ENCODE measurements around the gene RPS6KA1.

The RPS6KA1 gene

GRCh38 chr1:26574018-26574417, 44.5 kb downstream of the RPS6KA1 start:
- Histone ChIP-seq H3K27ac (no peak overlapping the region), H3K36me3 (peaks cover 16% of the 10 kb centered on the region)
- DNase-seq: no peak

DNA sequence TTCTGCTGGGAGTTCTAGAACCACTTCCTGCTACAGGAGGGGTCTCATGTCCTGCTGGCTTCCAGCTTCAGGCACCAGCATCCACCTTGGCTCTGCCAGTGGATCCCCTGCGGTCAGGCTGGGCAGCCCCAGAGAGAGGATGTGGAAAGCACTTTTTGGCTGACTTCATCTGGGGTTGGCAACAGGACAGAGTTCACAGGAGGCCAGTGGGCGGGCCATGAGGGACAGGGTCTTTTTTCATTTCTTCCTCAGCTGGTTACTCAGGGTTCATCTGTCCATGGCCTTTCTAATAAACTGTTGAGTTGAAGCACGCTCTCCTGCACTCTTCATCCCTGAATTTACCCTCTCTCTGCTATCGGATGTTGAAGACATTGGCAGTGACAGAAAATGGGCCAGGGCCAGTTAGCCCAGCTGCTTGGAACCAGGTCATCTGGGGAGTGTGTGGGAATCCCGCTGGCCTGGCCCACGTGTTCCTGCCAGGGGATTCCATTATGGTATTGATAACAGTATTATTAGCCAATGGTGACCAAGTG, 45.2 kb downstream of the RPS6KA1 start:
- H3K27me3 ChIP-seq (ENCODE audit: insufficient read depth, low read depth, severe bottlenecking): no peaks in the 10 kb centered on the region
- TF ChIP-seq, protein P1, sequence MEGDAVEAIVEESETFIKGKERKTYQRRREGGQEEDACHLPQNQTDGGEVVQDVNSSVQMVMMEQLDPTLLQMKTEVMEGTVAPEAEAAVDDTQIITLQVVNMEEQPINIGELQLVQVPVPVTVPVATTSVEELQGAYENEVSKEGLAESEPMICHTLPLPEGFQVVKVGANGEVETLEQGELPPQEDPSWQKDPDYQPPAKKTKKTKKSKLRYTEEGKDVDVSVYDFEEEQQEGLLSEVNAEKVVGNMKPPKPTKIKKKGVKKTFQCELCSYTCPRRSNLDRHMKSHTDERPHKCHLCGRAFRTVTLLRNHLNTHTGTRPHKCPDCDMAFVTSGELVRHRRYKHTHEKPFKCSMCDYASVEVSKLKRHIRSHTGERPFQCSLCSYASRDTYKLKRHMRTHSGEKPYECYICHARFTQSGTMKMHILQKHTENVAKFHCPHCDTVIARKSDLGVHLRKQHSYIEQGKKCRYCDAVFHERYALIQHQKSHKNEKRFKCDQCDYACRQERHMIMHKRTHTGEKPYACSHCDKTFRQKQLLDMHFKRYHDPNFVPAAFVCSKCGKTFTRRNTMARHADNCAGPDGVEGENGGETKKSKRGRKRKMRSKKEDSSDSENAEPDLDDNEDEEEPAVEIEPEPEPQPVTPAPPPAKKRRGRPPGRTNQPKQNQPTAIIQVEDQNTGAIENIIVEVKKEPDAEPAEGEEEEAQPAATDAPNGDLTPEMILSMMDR (IDR thresholded peaks at IDR 0.05; ENCODE audit: low read depth, low read length): no peak
- H3K4me3 ChIP-seq (ENCODE audit: low read depth, low read length): no peak overlapping the region
- H3K27ac ChIP-seq: no peak overlapping the region
- H3K36me3 ChIP-seq: peaks cover 16% of the 10 kb centered on the region
- no peaks in the 10 kb centered on the region for H3K9me3 ChIP-seq (ENCODE audit: severe bottlenecking)
- DNase-seq: no peak

More at GRCh38 chr1:26574018-26574417, 44.5 kb downstream of the RPS6KA1 start:
- TF ChIP-seq, protein P1 (IDR thresholded peaks at IDR 0.05; ENCODE audit: low read depth, low read length): no peak
- H3K4me3 ChIP-seq (ENCODE audit: low read depth, low read length): no peak overlapping the region
- no peaks in the 10 kb centered on the region for H3K9me3 ChIP-seq (ENCODE audit: severe bottlenecking)
- H3K27me3 ChIP-seq (ENCODE audit: insufficient read depth, low read depth, severe bottlenecking): no peaks in the 10 kb centered on the region

DNA sequence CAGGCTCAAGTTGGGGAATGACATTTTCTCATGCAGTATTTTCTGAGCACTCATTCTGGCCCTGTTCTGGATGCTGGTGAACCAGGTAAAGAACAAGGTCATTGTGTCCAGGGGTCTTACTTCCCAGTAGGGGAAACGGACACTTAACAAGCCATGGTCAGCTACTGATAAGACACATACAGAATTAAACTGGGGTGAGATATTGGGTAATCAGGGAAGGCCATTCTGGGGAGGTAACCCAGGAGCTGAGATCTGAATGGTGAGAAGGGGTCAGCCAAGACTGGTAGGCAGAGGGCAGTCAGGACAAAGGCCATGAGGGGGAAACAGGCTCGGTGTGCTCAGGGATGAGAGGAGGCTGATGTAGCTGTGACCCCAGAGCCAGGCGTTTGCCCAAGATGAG, 45.8 kb downstream of the RPS6KA1 start:
- Histone ChIP-seq H3K27ac (no peak overlapping the region), H3K9me3 (ENCODE audit: severe bottlenecking) (no peaks in the 10 kb centered on the region), H3K36me3 (peaks cover 16% of the 10 kb centered on the region), H3K4me3 (ENCODE audit: low read depth, low read length) (no peak overlapping the region), H3K27me3 (ENCODE audit: insufficient read depth, low read depth, severe bottlenecking) (no peaks in the 10 kb centered on the region)
- TF ChIP-seq, protein P1 (IDR thresholded peaks at IDR 0.05; ENCODE audit: low read depth, low read length): no peak
- no peak for DNase-seq

GRCh38 chr1:26578167-26578566, 48.6 kb downstream of the RPS6KA1 start:
- Histone ChIP-seq H3K27ac (no peak overlapping the region), H3K4me3 (ENCODE audit: low read depth, low read length) (no peak overlapping the region), H3K9me3 (ENCODE audit: severe bottlenecking) (no peaks in the 10 kb centered on the region), H3K36me3 (peaks cover 7% of the 10 kb centered on the region), H3K27me3 (ENCODE audit: insufficient read depth, low read depth, severe bottlenecking) (no peaks in the 10 kb centered on the region)
- DNase-seq: no peak
- TF ChIP-seq, protein P1 (IDR thresholded peaks at IDR 0.05; ENCODE audit: low read depth, low read length): no peak

DNA sequence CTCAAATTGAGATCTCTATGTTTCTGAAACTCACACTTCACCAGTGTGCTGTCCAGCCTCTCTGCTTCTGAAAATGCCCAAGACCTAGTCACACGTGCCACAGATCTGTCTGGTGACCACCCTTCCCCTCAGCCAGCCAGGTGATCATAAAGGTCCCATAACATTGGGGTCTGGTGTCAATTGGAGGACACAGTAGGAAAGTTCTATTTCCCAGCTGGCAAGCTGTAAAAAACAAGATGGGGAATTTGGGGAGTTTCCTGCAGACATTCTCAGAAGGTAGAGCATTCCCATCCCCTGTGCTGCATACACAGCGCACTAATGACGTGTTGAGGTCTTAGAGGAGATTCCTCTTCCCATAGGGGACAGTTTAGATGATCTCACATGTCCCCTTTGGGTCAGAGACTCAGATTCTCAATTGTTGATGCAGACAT, 50.1 kb downstream of the RPS6KA1 start:
- no peaks in the 10 kb centered on the region; the same call in none of the 2 replicates for H3K36me3 ChIP-seq
- H3K27ac ChIP-seq: no peak overlapping the region
- no peaks in the 10 kb centered on the region for H3K9me3 ChIP-seq (ENCODE audit: severe bottlenecking)
- TF ChIP-seq, protein P1 (IDR thresholded peaks at IDR 0.05; ENCODE audit: low read depth, low read length): no peak
- DNase-seq: no peak
- H3K4me3 ChIP-seq (ENCODE audit: low read depth, low read length): no peak overlapping the region
- no peaks in the 10 kb centered on the region for H3K27me3 ChIP-seq (ENCODE audit: insufficient read depth, low read depth, severe bottlenecking)

DNA sequence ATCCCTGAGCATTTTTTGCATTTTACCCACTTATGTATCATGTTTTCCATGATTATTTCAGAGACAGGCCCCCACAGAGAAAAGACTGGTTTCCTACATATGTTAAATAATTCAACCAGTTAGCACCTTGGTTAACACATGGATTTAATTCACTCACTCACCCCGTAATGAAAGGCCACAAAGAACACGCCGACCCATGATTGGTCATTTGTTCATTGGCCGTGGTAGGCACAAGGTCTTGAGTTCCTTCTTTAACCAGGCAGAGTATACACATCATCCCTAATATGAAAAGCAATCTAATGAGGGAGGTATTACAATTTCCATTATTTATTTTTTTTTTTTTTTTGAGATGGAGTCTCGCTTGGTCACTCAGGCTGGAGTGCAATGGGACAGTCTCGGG, 50.6 kb downstream of the RPS6KA1 start:
- H3K4me3 ChIP-seq (ENCODE audit: low read depth, low read length): no peak overlapping the region
- no peaks in the 10 kb centered on the region for H3K9me3 ChIP-seq (ENCODE audit: severe bottlenecking)
- no peak for DNase-seq
- no peak overlapping the region for H3K27ac ChIP-seq
- TF ChIP-seq, protein P1 (IDR thresholded peaks at IDR 0.05; ENCODE audit: low read depth, low read length): no peak
- no peaks in the 10 kb centered on the region for H3K27me3 ChIP-seq (ENCODE audit: insufficient read depth, low read depth, severe bottlenecking)
- no peaks in the 10 kb centered on the region; the same call in 1 of the 2 replicates for H3K36me3 ChIP-seq
